OCI-M2 (cell line): ENCODE data around the gene DAPK3.
"Not testable (repeated sequence)": the region's sequence is repeated elsewhere in the genome, so short reads cannot be mapped to it uniquely, and the experiment has no call there.

Experiments
- DNase-seq: peaks from one replicate; lab custom pipeline; 2025; ENCODE audit not compliant: unreplicated experiment; lab: John Stamatoyannopoulos, UW

DAPK3 gene

DNA sequence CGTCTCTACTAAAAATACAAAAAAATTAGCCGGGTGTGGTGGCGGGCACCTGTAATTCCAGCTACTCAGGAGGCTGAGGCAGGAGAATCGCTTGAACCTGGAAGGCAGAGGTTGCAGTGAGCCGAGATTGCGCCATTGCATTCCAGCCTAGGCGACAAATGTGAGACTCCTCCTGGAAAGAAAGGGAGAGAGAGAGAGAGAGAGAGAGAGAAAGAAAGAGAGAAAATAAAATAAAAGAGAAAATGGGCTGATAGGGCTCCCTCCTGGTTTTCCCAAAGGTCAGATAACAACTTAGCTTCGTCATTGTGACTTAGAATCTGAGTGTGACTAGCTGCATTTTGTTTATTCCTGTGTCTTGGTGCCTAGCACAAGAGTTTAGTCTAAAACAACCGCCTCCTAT lies 34.5 kb upstream of the DAPK3 start:
- not testable (repeated sequence) for DNase-seq

DNA sequence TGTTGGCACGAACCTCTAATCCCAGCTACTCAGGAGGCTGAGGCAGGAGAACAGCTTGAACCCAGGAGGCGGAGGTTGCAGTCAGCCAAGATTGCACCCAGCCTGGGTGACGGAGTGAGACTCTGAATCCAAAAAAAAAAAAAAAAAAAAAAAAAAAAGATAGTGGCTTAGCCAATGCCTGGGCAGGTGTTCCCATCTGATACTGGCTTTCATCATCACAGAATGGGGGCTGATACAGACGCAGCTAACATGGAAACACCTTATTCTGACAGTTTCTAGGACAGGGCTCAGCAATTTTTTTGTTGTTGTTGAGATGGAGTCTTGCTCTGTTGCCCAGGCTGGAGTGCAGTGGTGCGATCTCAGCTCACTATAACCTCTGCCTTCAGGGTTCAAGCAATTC lies 29.9 kb upstream of the DAPK3 start:
- DNase-seq, result not testable (repeated sequence)

DNA sequence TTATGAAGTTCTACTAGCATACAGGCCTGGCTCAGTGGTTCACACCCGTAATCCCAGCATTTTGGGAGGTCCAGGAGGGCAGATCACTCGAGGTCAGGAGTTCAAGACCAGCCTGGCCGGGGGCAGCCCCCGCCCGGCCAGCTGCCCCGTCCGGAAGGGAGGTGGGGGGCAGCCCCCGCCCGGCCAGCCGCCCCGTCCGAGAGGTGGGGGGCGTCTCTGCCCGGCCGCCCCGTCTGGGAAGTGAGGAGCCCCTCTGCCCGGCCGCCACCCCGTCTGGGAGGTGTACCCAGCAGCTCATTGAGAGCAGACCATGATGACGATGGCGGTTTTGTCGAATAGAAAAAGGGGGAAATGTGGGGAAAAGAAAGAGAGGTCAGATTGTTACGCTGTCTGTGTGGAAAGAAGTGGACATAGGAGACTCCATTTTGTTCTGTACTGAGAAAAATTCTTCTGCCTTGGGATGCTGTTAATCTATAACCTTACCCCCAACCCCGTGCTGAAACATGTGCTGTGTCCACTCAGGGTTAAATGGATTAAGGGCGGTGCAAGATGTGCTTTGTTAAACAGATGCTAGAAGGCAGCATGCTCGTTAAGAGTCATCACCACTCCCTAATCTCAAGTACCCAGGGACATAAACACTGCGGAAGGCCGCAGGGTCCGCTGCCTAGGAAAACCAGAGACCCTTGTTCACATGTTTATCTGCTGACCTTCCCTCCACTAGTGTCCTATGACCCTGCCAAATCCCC lies 27.9 kb upstream of the DAPK3 start:
- DNase-seq, result not testable (repeated sequence)

DNA sequence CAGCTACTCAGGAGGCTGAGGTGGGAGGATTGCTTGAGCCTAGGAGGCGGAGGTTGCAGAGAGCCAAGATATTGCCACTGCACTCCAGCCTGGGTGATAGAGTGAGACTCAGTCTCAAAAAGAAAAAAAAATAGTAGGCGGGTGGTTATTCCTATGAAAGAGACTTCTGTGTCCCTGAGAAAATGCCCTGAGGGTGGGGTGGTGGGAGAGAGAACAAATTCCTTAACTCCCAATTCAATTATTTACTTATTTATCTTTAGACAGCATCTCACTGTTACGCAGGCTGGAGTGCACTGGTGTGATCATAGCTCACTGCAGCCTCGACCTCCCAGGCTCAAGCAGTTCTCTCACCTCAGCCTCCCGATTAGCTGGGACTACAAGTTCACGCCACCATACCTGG lies 24.7 kb upstream of the DAPK3 start:
- no peak for DNase-seq

DNA sequence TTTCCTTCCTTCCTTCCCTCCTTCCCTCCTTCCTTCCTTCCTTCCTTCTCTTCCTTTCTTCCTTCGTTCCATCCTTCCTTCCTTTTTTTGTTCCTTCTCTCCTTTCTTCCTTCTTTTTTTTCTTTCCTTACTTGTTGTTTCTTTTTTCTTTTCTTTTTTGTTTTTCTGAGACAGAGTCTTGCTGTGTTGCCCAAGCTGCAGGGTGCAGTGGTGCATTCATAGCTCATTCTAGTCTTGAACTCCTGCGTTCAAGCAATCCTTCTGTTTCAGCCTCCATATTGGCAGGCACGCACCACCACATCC lies 19.9 kb upstream of the DAPK3 start:
- DNase-seq, result no peak

DNA sequence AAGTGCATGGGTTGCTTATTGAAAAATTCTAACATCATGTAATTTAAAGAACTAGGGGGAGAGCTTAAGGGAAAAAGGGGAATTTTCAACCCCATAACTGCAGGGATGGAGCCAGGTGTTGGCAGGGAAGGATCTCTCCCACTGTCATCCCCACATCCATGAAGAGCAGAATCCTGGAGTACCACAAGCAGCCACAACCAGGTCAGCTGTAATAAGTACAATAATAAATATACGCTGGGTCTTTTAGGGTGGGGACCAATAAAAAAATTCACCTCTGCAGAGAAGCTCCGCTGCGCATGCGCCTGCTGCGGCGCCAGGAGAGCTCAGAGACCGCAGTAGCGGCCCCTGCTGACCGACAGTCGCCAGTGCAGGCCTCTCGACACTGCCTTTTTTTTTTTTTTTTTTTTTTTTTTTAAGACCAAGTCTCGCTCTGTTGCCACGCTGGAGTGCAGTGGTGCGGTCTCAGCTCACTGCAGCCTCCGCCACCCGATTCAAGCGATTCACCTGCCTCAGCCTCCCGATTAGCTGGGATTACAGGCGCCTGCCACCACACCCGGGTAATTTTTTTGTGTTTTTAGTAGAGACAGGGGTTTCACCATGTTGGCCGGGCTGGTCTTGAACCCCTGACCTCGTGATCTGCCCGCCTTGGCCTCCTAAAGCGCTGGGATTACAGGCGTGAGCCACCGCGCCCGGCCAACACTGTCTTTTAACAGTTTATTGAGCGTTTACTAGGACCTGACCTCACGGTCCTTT lies 16.9 kb upstream of the DAPK3 start:
- DNase-seq, result peak; percentile 46

DNA sequence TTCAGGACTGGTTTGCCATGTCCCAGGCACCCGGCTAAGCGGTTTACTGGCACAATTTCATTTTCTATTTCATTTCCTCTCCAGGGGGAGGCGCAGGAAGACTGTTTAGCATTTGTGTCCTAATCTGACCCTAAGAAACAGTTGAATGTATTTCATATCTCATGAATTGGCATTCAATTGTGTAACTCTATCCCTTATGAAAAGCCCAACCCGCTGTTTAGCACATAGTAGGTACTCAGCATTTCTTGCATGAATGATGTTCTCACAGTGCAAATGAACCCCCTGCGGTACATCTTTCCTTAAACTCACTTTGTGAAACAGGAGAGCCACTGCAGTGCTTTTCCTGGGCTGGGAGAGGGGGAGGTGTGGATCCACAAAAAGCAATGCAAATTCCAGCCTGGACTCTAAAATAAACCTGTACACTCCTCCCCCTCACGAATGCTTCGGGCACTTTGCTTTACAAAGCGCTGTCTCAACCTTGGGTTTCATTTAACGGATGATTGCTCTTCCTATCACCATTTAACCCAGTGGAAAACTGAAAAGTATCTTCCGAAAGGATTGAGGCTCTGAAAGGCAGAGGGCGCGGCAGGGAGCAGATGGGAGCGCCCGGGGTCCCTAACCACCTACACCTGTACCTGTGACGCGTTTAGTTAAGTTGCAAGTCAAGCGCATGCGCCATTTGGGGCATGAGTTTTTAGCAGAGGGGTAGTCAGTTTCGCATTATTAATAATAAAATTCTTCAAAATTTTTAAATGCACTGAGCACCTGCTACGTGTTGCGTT lies 15.6 kb upstream of the DAPK3 start:
- no peak for DNase-seq

DNA sequence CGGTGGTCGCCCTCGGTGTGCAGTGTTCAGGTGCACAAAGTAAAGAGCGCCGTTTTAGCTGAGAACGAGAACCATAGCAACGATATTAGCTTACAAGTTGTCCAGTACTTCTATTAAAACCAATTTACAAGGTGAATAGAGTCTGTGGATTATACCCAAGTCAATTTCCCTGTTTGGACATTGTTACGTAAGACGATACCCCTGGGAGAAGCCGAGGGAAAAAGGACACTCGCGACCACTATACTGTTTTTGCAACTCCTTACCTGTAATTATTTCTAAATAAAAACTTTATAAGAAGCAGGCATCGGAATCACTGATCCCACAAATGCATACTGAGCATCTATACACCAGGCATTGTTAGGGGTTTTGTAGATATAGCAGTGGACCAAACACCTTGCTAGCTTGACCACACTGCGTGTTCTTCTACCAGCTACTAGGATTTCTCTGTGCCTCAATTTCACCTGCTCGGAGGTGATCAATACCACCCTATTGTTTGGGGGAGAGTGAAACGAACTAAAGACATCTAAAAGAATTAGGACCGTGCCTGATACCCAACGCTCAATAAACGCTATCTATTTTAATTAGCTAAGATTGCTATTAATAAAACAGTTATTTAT lies 14.9 kb upstream of the DAPK3 start:
- DNase-seq, result no peak

DNA sequence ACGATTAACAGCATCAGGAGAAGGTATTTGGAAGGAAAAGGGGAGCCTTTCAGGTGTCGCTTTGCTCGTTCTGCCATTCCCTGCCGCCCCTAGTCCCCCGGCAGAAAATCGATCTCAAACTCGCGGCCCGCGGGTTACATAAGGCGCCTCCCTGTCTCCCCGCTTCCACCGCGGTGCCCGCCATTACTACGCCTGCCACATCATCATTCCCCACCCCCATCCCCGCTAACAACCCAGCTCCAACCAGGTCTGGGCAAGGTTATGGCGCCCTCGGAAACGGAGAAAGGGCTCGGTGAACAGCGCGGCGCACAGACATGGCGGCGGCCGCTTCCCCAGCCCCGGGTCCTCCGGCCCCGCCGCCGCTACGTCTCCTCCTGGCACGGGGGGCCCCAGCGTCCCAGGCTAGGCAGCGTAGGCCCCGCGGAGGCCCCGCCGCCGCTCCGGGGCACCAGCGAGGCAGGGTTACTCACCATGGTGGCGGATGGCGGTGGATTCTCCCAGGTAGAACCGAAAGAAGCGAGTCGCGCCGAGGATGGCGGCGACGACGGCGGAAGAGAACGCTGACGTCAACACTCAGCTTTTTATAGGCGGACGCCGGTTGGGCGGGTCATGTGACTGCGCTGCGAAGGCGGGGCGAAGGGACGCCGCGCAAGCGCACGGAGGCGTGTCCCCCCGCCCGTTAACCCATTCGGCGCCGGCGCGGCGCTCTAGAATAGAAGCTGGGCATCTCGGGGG lies 14.2 kb upstream of the DAPK3 start, which contains the start of gene EEF2:
Gene EEF2 (minus strand): TSS at position 556 of the 735 bp plus-strand sequence. CDS start 83 bp downstream, at position 473.
- no peak for DNase-seq

DNA sequence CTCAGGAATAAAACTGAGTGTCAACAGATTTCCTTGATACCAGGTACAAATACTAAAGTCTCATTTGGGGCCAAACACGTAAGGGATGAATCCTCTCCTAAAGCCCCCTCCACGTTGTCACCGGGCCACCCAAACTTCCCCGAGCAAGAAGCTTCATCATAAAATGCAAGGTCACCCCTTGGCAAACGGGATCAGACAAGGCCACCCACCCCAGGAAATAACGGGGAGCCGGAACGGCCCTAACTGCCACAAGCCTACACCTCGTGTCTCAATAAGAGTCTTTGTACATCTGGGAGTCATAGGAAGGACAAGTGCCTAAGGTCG lies 13.6 kb upstream of the DAPK3 start:
- no peak for DNase-seq

DNA sequence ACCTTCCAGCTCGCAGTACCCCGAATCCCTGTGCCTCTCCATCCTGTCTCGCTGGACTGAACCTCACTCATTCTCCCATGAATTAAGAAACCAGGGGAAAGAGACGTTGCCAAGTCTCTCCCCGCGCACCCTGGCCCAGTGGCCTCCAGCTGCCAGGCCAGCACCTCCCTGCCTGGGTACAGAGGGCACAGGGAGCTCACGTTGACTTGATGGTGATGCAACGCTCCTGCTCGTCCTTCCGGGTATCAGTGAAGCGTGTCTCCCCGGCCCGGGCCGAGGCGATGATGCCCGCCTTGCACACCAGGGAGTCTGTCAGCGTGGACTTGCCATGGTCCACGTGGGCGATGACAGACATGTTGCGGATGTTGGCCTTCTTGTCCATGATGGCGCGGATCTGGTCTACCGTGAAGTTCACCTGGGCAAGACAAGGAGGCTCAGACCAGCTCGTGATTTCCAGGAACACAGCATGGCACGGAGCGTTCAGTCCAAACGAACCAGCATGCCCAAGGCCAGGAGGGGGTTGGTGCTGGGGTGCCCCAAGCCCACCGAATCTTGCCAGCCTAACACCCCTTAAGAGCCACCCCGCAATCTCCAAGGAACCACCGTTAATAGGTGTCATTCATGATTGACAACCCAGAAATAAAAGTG lies 13.2 kb upstream of the DAPK3 start:
- DNase-seq, result no peak

DNA sequence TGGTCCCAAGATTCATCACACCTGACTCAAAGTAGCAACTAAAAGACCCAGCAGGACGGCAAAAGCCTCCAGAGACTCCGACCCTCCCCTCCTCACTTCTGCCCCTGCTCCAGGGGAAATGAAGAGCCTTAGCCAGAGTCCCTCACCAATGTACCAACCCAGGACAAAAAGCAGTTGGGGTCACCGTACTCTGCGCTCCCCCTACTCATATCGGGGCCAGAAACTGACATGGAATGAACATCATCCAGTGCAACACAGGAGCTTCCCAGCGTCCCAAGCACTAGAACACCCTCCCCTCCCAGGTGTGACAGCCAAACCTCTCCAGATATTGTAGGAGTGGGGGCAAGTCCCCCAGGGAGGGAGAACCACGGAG lies 12.6 kb upstream of the DAPK3 start:
- no peak for DNase-seq

DNA sequence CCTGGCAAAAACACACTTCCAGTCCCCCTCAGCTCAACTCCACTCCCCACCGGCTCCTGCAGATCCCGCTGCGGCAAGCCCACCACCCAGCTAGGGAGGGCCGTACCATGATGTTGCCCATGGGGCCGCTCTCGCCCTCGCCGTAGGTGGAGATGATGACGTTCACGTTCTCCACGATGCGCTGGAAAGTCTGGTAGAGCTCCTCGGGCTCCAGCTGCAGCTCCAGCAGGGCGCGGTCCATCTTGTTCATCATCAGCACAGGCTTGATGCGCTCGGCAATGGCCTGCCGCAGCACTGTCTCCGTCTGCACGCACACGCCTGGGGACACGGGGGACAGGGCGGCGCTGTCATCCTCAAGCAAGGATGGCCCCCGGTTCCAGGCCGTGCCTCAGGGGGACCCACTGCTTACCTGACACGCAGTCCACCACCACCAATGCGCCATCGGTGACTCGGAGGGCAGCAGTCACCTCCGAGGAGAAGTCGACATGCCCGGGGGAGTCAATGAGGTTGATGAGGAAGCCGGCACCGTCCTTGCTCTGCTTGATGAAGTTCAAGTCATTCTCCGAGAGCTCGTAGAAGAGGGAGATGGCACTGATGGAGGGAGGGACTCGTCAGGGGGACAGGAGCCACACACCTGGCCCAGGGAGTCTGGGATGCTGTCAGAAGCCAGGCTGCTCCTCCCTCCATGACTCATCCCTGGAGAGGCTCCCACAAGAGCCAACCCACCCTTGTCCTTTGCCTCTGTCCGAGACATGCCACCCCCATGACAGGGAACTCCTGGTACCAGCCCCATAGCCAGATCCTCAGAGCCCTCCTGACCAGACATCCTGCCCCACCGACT lies 12.0 kb upstream of the DAPK3 start:
- DNase-seq, result no peak

DNA sequence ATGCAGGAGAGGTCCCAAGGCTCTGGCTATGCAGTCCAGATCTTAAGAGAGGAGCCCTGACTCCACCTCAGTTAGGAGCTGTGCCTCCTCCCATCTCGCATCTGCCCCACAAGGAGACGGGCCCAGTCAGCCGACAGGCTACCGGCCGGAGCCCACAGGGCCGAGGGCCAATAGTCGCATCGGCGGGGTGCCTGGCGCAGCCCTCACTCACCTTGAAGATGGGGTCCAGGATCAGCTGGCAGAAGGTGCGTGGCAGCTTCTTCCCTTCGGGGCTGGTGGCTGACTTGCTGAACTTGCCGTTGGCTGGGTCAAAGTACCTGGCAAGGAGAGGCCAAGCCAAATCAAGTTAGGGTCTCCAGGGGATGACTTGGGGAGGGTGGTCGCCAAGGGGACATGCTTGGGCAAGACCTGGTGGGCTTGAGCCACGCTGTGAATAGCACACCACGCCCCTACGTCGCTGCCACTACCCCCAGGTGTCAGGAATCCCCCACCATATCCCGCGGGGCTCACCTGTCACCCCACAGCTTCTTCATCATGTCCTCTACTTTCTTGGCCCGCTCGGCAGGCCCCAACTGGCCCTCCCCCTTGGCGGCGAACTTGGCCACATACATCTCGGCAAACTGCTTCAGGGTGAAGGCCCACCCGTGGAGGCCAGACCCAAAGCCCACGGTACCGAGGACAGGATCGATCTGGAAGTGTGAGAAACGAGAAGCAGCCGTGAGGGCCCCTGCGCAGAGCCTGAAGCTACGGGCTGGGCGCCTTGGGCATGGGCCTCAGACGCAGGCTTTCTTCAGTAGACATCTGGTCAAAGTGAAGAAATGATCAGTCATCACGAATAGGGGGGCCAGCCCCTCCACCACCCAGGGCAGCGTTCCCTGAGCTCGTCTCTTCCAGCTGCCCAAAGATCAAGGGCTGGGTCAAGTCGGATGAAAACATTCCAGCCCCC lies 11.1 kb upstream of the DAPK3 start:
- no peak for DNase-seq

DNA sequence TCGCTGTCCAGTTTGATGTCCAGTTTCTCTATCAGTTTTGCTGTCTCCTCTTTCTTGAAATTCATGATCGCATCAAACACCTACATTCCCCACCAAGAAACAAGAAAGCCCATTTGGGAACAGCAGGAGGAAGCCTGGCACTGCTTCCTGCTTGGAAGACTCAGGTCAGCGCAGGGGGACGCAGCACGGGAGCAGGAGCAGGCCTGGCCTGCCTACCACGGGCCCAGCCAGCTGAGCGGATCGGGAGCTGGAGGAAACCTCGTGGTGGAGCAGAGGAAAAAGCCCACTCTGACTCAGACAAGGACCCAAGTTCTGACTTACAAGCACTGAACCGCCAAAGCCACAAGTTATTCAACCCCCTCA lies 10.5 kb upstream of the DAPK3 start:
- DNase-seq, result no peak

DNA sequence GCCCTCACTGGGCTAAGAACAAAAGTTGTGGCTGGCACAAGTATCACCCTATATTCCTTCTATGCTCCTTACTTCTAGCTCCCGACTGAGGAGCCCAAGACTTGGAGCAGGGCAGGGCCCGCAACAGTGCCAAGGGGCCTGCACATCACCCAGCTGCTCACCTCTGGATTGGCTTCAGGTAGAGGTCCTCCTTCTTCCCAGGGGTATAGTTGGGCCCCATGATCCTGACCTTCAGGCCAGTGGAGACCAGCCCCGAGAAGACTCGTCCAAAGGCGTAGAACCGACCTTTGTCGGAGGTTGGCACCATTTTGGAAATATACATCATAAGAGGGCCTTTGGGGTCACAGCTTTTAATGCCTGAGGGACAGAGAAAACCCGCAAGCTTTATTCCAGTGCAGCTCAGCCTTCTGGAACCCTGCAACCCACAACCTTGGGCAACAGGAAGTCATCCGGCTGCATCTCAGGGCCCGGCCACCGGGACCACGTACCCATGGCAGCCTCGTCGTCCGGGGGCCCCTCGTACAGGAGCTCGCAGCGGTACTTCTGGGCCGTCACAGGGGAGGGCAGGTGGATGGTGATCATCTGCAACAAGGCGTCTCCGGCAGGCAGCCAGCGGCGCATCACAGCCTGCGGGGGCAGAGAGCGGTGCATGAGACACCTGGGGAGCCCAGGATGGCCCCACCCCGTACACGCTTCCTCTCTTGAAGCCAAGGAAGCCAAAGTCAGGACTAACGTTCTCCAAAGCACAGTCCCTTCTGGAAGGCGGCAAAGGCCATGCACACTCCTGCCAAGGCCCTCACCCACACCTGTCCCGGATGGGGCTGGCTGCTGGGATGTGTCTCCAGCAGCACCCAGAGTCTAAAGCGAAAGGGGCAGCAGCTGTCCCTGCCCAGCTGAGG lies 9.7 kb upstream of the DAPK3 start:
- DNase-seq, result no peak

DNA sequence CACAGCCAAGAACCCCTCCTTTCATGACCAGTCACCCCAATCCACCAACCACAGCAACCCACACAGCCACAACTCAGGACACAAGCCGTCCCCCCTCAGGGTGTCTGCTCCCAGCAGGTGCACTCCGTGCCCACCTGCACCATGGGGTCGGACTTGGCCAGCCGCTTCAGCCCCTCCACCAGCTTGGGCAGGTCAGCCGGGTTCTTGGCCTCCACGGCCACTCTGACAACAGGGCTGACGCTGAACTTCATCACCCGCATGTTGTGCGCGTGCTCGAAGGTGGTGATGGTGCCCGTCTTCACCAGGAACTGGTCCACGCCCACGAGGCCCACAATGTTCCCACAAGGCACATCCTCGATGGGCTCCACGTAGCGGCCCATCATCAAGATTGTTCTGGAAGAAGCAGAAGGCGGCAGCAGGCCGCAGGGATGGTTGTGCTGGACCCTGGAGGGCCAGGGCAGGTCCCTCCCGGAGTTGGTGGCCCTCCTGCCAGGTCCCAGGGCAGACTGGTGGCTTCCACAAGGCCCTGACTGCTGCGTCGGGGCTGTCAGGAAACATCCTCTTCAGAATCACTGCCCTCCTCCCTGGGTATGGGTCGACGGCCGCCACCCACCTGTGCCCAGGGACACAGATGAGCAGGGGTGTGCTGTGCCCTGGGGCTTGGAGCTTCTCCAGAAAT lies 8.9 kb upstream of the DAPK3 start:
- DNase-seq, result no peak
